GM06990 (cell line): Measurements from ENCODE around the gene H1-8.

Experiments used
- DNase-seq: peaks from one replicate; pipeline ENCODE4 v3.0.0-alpha.2; 2011; ENCODE audit not compliant: insufficient read length; ENCODE audit errors: extremely low read depth
- H3K27me3 ChIP-seq: replicated peaks from 2 replicates; pipeline ENCODE4 v1.6.0; 2011; ENCODE audit warnings: low read length; ENCODE audit not compliant: control insufficient read depth, insufficient read depth
- H3K36me3 ChIP-seq: 2 replicates; pipeline ENCODE4 v1.5.1; 2011; ENCODE audit warnings: low read length; ENCODE audit not compliant: control insufficient read depth, insufficient read depth
- H3K4me3 ChIP-seq: replicated peaks from 2 replicates; pipeline ENCODE4 v1.5.1; 2011; ENCODE audit warnings: low read depth, mild to moderate bottlenecking, control low read depth, low read length
- CTCF ChIP-seq: IDR thresholded peaks from 2 replicates; pipeline ENCODE4 v1.5.1; 2011; ENCODE audit warnings: low read length, control low read depth, mild to moderate bottlenecking, inconsistent platforms; ENCODE audit not compliant: insufficient read depth, poor library complexity, severe bottlenecking

H1-8 gene

GRCh38 chr3:129599073-129599472, 56.1 kb downstream of the H1-8 start:
- no peaks in the 10 kb centered on the region for H3K36me3 ChIP-seq
- DNase-seq: no peak
- H3K27me3 ChIP-seq: peaks cover 4% of the 10 kb centered on the region; the same call in 1 of the 2 replicates
- H3K4me3 ChIP-seq: no peak overlapping the region
- no peak for TF ChIP-seq CTCF

GRCh38 chr3:129599607-129600006, 56.6 kb downstream of the H1-8 start:
- Histone ChIP-seq H3K36me3 (no peaks in the 10 kb centered on the region), H3K27me3 (peaks cover 4% of the 10 kb centered on the region; the same call in 1 of the 2 replicates), H3K4me3 (no peak overlapping the region)
- TF ChIP-seq CTCF: no peak
- DNase-seq: no peak

GRCh38 chr3:129600348-129600747, 57.4 kb downstream of the H1-8 start:
- H3K36me3 ChIP-seq: no peaks in the 10 kb centered on the region
- no peak overlapping the region for H3K4me3 ChIP-seq
- TF ChIP-seq CTCF: no peak
- DNase-seq: no peak
- H3K27me3 ChIP-seq: peaks cover 8% of the 10 kb centered on the region; the same call in 1 of the 2 replicates
